Measurements from ENCODE around the gene MAML2.

DNA sequence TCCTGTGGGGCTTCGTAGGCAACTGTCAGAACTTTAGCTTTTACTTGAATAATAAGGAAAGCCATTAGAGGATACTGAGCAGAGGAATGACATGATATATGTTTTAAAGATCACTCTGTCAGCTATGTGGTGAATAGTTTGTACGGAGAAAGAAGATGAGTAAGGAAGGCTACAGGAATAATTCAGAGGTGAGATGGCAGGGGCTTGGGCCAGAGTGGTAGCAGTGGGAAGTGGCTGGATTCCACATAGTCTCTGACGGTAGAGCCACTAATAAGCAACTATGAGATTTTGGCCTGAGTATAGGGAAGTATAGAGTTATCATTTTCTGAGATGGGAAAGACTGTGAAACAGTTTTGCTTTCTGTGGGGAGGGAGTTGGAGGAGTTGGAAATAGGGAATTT, 325.1 kb downstream of the MAML2 start:
- TF ChIP-seq POLR2AphosphoS5 (IDR thresholded peaks at IDR 0.05; ENCODE audit: low read depth, low read length) (no peak), SMC3 (IDR thresholded peaks at IDR 0.05; ENCODE audit: low read depth, low read length) (no peak), RCOR1 (IDR thresholded peaks at IDR 0.05; ENCODE audit: low read length) (no peak), EP300 (IDR thresholded peaks at IDR 0.05; ENCODE audit: borderline replicate concordance in 1 of 2, low read depth in 1 of 2, low read length in 1 of 2) (no peak), GATA2 (CRISPR knock-in tag; IDR thresholded peaks at IDR 0.05) (no peak), ELF1 (IDR thresholded peaks at IDR 0.05) (no peak), RAD21 (IDR thresholded peaks at IDR 0.05; ENCODE audit: low read length) (no peak)
- TF ChIP-seq, protein P1, sequence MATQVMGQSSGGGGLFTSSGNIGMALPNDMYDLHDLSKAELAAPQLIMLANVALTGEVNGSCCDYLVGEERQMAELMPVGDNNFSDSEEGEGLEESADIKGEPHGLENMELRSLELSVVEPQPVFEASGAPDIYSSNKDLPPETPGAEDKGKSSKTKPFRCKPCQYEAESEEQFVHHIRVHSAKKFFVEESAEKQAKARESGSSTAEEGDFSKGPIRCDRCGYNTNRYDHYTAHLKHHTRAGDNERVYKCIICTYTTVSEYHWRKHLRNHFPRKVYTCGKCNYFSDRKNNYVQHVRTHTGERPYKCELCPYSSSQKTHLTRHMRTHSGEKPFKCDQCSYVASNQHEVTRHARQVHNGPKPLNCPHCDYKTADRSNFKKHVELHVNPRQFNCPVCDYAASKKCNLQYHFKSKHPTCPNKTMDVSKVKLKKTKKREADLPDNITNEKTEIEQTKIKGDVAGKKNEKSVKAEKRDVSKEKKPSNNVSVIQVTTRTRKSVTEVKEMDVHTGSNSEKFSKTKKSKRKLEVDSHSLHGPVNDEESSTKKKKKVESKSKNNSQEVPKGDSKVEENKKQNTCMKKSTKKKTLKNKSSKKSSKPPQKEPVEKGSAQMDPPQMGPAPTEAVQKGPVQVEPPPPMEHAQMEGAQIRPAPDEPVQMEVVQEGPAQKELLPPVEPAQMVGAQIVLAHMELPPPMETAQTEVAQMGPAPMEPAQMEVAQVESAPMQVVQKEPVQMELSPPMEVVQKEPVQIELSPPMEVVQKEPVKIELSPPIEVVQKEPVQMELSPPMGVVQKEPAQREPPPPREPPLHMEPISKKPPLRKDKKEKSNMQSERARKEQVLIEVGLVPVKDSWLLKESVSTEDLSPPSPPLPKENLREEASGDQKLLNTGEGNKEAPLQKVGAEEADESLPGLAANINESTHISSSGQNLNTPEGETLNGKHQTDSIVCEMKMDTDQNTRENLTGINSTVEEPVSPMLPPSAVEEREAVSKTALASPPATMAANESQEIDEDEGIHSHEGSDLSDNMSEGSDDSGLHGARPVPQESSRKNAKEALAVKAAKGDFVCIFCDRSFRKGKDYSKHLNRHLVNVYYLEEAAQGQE (IDR thresholded peaks at IDR 0.05; ENCODE audit: low read depth, low read length) = no peak
- TF ChIP-seq, protein P2, sequence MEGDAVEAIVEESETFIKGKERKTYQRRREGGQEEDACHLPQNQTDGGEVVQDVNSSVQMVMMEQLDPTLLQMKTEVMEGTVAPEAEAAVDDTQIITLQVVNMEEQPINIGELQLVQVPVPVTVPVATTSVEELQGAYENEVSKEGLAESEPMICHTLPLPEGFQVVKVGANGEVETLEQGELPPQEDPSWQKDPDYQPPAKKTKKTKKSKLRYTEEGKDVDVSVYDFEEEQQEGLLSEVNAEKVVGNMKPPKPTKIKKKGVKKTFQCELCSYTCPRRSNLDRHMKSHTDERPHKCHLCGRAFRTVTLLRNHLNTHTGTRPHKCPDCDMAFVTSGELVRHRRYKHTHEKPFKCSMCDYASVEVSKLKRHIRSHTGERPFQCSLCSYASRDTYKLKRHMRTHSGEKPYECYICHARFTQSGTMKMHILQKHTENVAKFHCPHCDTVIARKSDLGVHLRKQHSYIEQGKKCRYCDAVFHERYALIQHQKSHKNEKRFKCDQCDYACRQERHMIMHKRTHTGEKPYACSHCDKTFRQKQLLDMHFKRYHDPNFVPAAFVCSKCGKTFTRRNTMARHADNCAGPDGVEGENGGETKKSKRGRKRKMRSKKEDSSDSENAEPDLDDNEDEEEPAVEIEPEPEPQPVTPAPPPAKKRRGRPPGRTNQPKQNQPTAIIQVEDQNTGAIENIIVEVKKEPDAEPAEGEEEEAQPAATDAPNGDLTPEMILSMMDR (IDR thresholded peaks at IDR 0.05) = no peak

All from SK-N-SH (cell line).